ENCODE results near the gene ABLIM2. TPM values are rescaled to one million over a fixed set of nuclear protein-coding genes. Genes with fewer than 3 reads are reported as not detected.

Gene ABLIM2
- total and polyA plus RNA-seq, 10 of the 15 experiments (the other 5 are each of a cell fraction or from before 2014, with no cell fraction given), result 0.03 to 0.15 (median 0.05) TPM; not detected in 7

- no peak for TF ChIP-seq CHD1 (IDR thresholded peaks at IDR 0.05; ENCODE audit: low read depth, low read length)
- no peak for TF ChIP-seq MEF2A (IDR thresholded peaks at IDR 0.05; ENCODE audit: insufficient read depth, low read depth, low read length)
- TF ChIP-seq MEF2B (IDR thresholded peaks at IDR 0.05; ENCODE audit: partially characterized antibody, poor library complexity, severe bottlenecking), result no peak
- peak; percentile 79 for TF ChIP-seq RAD21 (IDR thresholded peaks at IDR 0.05; ENCODE audit: insufficient read depth, low read depth, low read length)
- no peak for TF ChIP-seq E2F8 (IDR thresholded peaks at IDR 0.05; ENCODE audit: low read depth, partially characterized antibody)
- TF ChIP-seq, protein P1, sequence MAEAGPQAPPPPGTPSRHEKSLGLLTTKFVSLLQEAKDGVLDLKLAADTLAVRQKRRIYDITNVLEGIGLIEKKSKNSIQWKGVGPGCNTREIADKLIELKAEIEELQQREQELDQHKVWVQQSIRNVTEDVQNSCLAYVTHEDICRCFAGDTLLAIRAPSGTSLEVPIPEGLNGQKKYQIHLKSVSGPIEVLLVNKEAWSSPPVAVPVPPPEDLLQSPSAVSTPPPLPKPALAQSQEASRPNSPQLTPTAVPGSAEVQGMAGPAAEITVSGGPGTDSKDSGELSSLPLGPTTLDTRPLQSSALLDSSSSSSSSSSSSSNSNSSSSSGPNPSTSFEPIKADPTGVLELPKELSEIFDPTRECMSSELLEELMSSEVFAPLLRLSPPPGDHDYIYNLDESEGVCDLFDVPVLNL (IDR thresholded peaks at IDR 0.05; ENCODE audit: low read depth, low read length), result no peak
- no peak for TF ChIP-seq KLF5 (IDR thresholded peaks at IDR 0.05; ENCODE audit: partially characterized antibody)
- no peak for TF ChIP-seq HDAC2 (IDR thresholded peaks at IDR 0.05)
- TF ChIP-seq EGR1 (IDR thresholded peaks at IDR 0.05; ENCODE audit: borderline replicate concordance in 1 of 2, low read depth in 2 of 2, low read length in 2 of 2), result no peak
- peak; percentile 67; the same call in 1 of the 2 replicates for TF ChIP-seq GATAD2B (conservative IDR thresholded peaks at IDR 0.05; ENCODE audit: low read depth)
- no peak for TF ChIP-seq ZNF24 (IDR thresholded peaks at IDR 0.05)
Observed at GRCh38 chr4:8192748-8193738, 34.4 kb upstream of the ABLIM2 start (continued).
